IMR-90 (cell line): ENCODE measurements around the gene SEMA4F. TPM values are rescaled to one million over a fixed set of nuclear protein-coding genes. Genes with fewer than 3 reads are reported as not detected.

Source experiments
- ATAC-seq: fragments of 200-7000 bp; cut with Tn5 transposase; 2 replicates; pipeline ENCODE4 v1.9.1; 2020; ENCODE audit warnings: low read depth, mild to moderate bottlenecking, moderate library complexity
- BruUV-seq: library from RNA; stranded (reverse); fragments of 400-500 nt; replicated peaks from 2 replicates; lab custom pipeline; 2021; lab: Mats Ljungman, UMichigan
- CTCF ChIA-PET: fragments of 300-600 bp; formaldehyde crosslinking; extraction: SDS; loops from one replicate; lab custom pipeline; 2021; ENCODE audit warnings: antibody characterized with exemption; lab: Yijun Ruan, JAX
- POLR2A ChIA-PET: fragments of 300-600 bp; sonication (Branson Sonifier 250); formaldehyde crosslinking; loops from one replicate; lab custom pipeline; 2022; ENCODE audit warnings: antibody characterized with exemption; ENCODE audit not compliant: unreplicated experiment; lab: Charles Lee
- DNase-seq: peaks from one replicate; pipeline ENCODE4 v3.0.0; 2013
- H2AFZ ChIP-seq: replicated peaks from 2 replicates; pipeline ENCODE3; 2013; ENCODE audit warnings: low read length, mild to moderate bottlenecking; ENCODE audit not compliant: poor library complexity
- H2AK5ac ChIP-seq: 2 replicates; pipeline ENCODE4 v1.6.1; 2013; ENCODE audit warnings: low read depth, low read length, inconsistent platforms
- H2AK9ac ChIP-seq: replicated peaks from 2 replicates; pipeline ENCODE3; 2013; ENCODE audit warnings: mild to moderate bottlenecking, low read depth, low read length, moderate library complexity; ENCODE audit not compliant: poor library complexity
- H2BK120ac ChIP-seq: 2 replicates; pipeline ENCODE4 v1.6.1; 2013; ENCODE audit warnings: low read depth, low read length, inconsistent platforms
- H2BK15ac ChIP-seq: 3 replicates; pipeline ENCODE4 v1.6.1; 2013; ENCODE audit warnings: low read depth, low read length, inconsistent platforms
- H2BK20ac ChIP-seq: 2 replicates; pipeline ENCODE4 v1.6.1; 2013; ENCODE audit warnings: low read depth, mild to moderate bottlenecking, inconsistent platforms, low read length, moderate library complexity
- H2BK5ac ChIP-seq: 2 replicates; pipeline ENCODE4 v1.6.1; 2013; ENCODE audit warnings: mild to moderate bottlenecking, low read depth, low read length, inconsistent platforms; ENCODE audit not compliant: poor library complexity, severe bottlenecking
- H3K14ac ChIP-seq: replicated peaks from 2 replicates; pipeline ENCODE4 v1.6.1; 2013; ENCODE audit warnings: low read depth, low read length, inconsistent platforms
- H3K18ac ChIP-seq: 2 replicates; pipeline ENCODE4 v1.6.1; 2013; ENCODE audit warnings: low read depth, low read length, control low read depth
- H3K23ac ChIP-seq: 2 replicates; pipeline ENCODE4 v1.6.1; 2013; ENCODE audit warnings: low read depth, low read length, inconsistent platforms
- H3K27ac ChIP-seq: 2 replicates; pipeline ENCODE4 v1.5.1; 2013; ENCODE audit warnings: mild to moderate bottlenecking, control low read depth, low read length; ENCODE audit not compliant: insufficient read depth
- H3K27me3 ChIP-seq: 2 replicates; pipeline ENCODE4 v1.6.1; 2013; ENCODE audit warnings: low read length; ENCODE audit not compliant: control insufficient read depth, insufficient read depth
- H3K36me3 ChIP-seq: 2 replicates; pipeline ENCODE4 v1.6.1; 2013; ENCODE audit warnings: low read length, mixed read lengths; ENCODE audit not compliant: control insufficient read depth, insufficient read depth
- H3K4ac ChIP-seq: 2 replicates; pipeline ENCODE4 v1.6.1; 2013; ENCODE audit warnings: low read depth, low read length, inconsistent platforms
- H3K4me1 ChIP-seq: 2 replicates; pipeline ENCODE4 v1.6.1; 2013; ENCODE audit warnings: low read length, mixed read lengths; ENCODE audit not compliant: control insufficient read depth, insufficient read depth
- H3K4me2 ChIP-seq: 2 replicates; pipeline ENCODE4 v1.6.1; 2013; ENCODE audit warnings: low read depth, mild to moderate bottlenecking, control low read depth, low read length, moderate library complexity
- H3K4me3 ChIP-seq: 2 replicates; pipeline ENCODE4 v1.5.1; 2013; ENCODE audit warnings: low read depth, mild to moderate bottlenecking, control low read depth, low read length, moderate library complexity; ENCODE audit not compliant: insufficient read depth
- H3K56ac ChIP-seq: 2 replicates; pipeline ENCODE4 v1.6.1; 2013; ENCODE audit warnings: low read length, inconsistent platforms; ENCODE audit not compliant: insufficient read depth; ENCODE audit errors: extremely low read depth
- H3K79me1 ChIP-seq, 2 experiments: 2 replicates each; pipeline ENCODE4 v1.6.1; 2013; ENCODE audit warnings: low read length in 2 of 2, inconsistent platforms in 1 of 2, low read depth in 1 of 2
- H3K9ac ChIP-seq: 2 replicates; pipeline ENCODE4 v1.6.1; 2013; ENCODE audit warnings: low read depth, low read length, control low read depth
- H3K9me1 ChIP-seq: 2 replicates; pipeline ENCODE4 v1.6.1; 2013; ENCODE audit warnings: low read length, inconsistent platforms; ENCODE audit not compliant: insufficient read depth
- H3K9me3 ChIP-seq: 2 replicates; pipeline ENCODE4 v1.6.1; 2013; ENCODE audit warnings: low read length; ENCODE audit not compliant: control insufficient read depth, insufficient read depth
- H4K20me1 ChIP-seq: 2 replicates; pipeline ENCODE4 v1.6.1; 2013; ENCODE audit warnings: low read length, inconsistent platforms; ENCODE audit not compliant: insufficient read depth
- H4K5ac ChIP-seq: 2 replicates; pipeline ENCODE4 v1.6.1; 2013; ENCODE audit warnings: mild to moderate bottlenecking, low read depth, low read length, control low read depth
- H4K8ac ChIP-seq, 2 experiments: 2 replicates each; pipeline ENCODE4 v1.6.1; 2013; ENCODE audit warnings: low read depth in 2 of 2, low read length in 2 of 2, control low read depth in 1 of 2, inconsistent platforms in 1 of 2
- H4K91ac ChIP-seq: 2 replicates; pipeline ENCODE4 v1.6.1; 2013; ENCODE audit warnings: low read depth, low read length, inconsistent platforms; ENCODE audit not compliant: insufficient read depth
- BHLHE40 ChIP-seq: fragments of 150-350 bp; IDR thresholded peaks from 2 replicates; pipeline ENCODE4 v1.6.1; 2016; ENCODE audit warnings: mild to moderate bottlenecking, low read depth, low read length
- CEBPB ChIP-seq: IDR thresholded peaks from 2 replicates; pipeline ENCODE4 v1.6.1; 2012; ENCODE audit warnings: low read depth, low read length, improper control_type of control experiment
- CHD1 ChIP-seq: IDR thresholded peaks from 2 replicates; pipeline ENCODE4 v1.6.1; 2012; ENCODE audit warnings: low read depth, low read length, improper control_type of control experiment
- CTCF ChIP-seq: conservative IDR thresholded peaks from 2 replicates; pipeline ENCODE4 v1.5.1; 2012; ENCODE audit warnings: mild to moderate bottlenecking, low read depth, low read length, improper control_type of control experiment
- ELK1 ChIP-seq: fragments of 150-350 bp; IDR thresholded peaks from 2 replicates; pipeline ENCODE4 v1.6.1; 2016; ENCODE audit warnings: low read depth, mild to moderate bottlenecking, low read length, moderate library complexity, borderline replicate concordance
- FOS ChIP-seq: fragments of 150-350 bp; IDR thresholded peaks from 2 replicates; pipeline ENCODE4 v1.6.1; 2016; ENCODE audit warnings: low read depth, low read length
- MAFK ChIP-seq: IDR thresholded peaks from 2 replicates; pipeline ENCODE4 v1.6.1; 2012; ENCODE audit warnings: low read depth, low read length, improper control_type of control experiment
- MAZ ChIP-seq: IDR thresholded peaks from 2 replicates; pipeline ENCODE4 v1.6.1; 2012; ENCODE audit warnings: low read depth, mild to moderate bottlenecking, low read length, improper control_type of control experiment, moderate library complexity, borderline replicate concordance
- MXI1 ChIP-seq: IDR thresholded peaks from 2 replicates; pipeline ENCODE4 v1.6.1; 2012; ENCODE audit warnings: low read depth, mild to moderate bottlenecking, low read length, moderate library complexity, borderline replicate concordance
- NFE2L2 ChIP-seq: fragments of 150-350 bp; IDR thresholded peaks from 2 replicates; pipeline ENCODE4 v1.6.1; 2016; ENCODE audit warnings: low read depth, mild to moderate bottlenecking, low read length
- POLR2A ChIP-seq: IDR thresholded peaks from 2 replicates; pipeline ENCODE4 v1.6.1; 2012; ENCODE audit warnings: mild to moderate bottlenecking, low read depth, low read length
- RCOR1 ChIP-seq: IDR thresholded peaks from 2 replicates; pipeline ENCODE4 v1.6.1; 2012; ENCODE audit warnings: mild to moderate bottlenecking, low read length, improper control_type of control experiment; ENCODE audit not compliant: insufficient replicate concordance
- RFX5 ChIP-seq: IDR thresholded peaks from 2 replicates; pipeline ENCODE4 v1.8.0; 2012; ENCODE audit warnings: low read depth, mild to moderate bottlenecking, low read length, moderate library complexity
- SMC3 ChIP-seq: fragments of 150-350 bp; IDR thresholded peaks from 2 replicates; pipeline ENCODE4 v1.6.1; 2016; ENCODE audit warnings: low read depth, mild to moderate bottlenecking, antibody characterized with exemption, low read length, moderate library complexity
- USF2 ChIP-seq: fragments of 150-350 bp; IDR thresholded peaks from 2 replicates; pipeline ENCODE4 v1.6.1; 2017; ENCODE audit warnings: mild to moderate bottlenecking, antibody characterized with exemption, low read length, low read depth
- WGBS, 2 experiments: methylation state at CpG; one replicate each; pipeline versions ENCODE4 v1.1.5 to v1.1.7; 2013; ENCODE audit warnings: missing lambda C conversion rate in 2 of 2; ENCODE audit not compliant: insufficient read length in 1 of 2; ENCODE audit errors: extremely low coverage in 2 of 2; 5-methylcytosine and 5-hydroxymethylcytosine counted together
- dilution Hi-C: fragments of 300-500 bp; cut with HindIII; formaldehyde crosslinking; loops from one replicate; pipeline ENCODE4 v1.14.3; 2018; ENCODE audit warnings: low sequenced_read_pairs; ENCODE audit not compliant: unreplicated experiment
- in situ Hi-C: fragments of 300-500 bp; cut with MboI; formaldehyde crosslinking; loops from 3 replicates; pipeline ENCODE4 v1.14.3; 2019; ENCODE audit warnings: low sequenced_read_pairs, inconsistent platforms, mixed read lengths
- intact Hi-C: fragments of 100-400 bp; cut with micrococcal nuclease; formaldehyde crosslinking; loops from 2 replicates; pipeline ENCODE4 v1.10.0; 2022
- polyA plus RNA-seq, 3 experiments: library from polyadenylated mRNA; depleted of rRNA; stranded (reverse); fragments of >200 nt; gene quantifications; 2 replicates each; pipeline ENCODE4 v1.2.3, GENCODE V29; 2012; ENCODE audit warnings: low replicate concordance in 1 of 3
- total RNA-seq: library from RNA; depleted of rRNA; stranded (reverse); fragments of >200 nt; gene quantifications from 2 replicates; pipeline ENCODE4 v1.2.3, GENCODE V29; 2012

Gene SEMA4F
- total and polyA plus RNA-seq, 2 of the 4 experiments (the other 2 are of a cell fraction) = 4.7 to 7.5 TPM

GRCh38 chr2:74696829-74697228 is 42.8 kb downstream of the SEMA4F start:
- H4K8ac ChIP-seq = peak overlapping the region; percentile 13 to 14; a peak in 3 of 4 replicates
- H3K9me3 ChIP-seq = no peaks in the 10 kb centered on the region
- peak overlapping the region; percentile 77 for H4K5ac ChIP-seq
- peak overlapping the region; percentile 27 for H2AK5ac ChIP-seq
- peaks cover 18% of the 10 kb centered on the region for H3K4me1 ChIP-seq
- peaks cover 2% of the 10 kb centered on the region; the same call in 1 of the 2 replicates for H3K27me3 ChIP-seq
- H2BK15ac ChIP-seq = peak overlapping the region; percentile 3; the same call in 1 of the 3 replicates
- H3K4me3 ChIP-seq = no peak overlapping the region
- no peak overlapping the region for H3K56ac ChIP-seq
- DNase-seq (peak; percentile 94), ATAC-seq (peak; percentile 74)
- H3K18ac ChIP-seq = peak overlapping the region; percentile 90
- H3K9ac ChIP-seq = no peak overlapping the region
- no TSS peak for BruUV-seq
- no CpG with 5 or more reads among the region's 2 CpGs for WGBS, 2 experiments
- peak overlapping the region; percentile 53 for H2BK20ac ChIP-seq
- peak overlapping the region; percentile 63 for H2BK120ac ChIP-seq
- H2BK5ac ChIP-seq = peak overlapping the region; percentile 18
- H3K9me1 ChIP-seq = no peaks in the 10 kb centered on the region; the same call in 1 of the 2 replicates
- peak overlapping the region; percentile 36; the same call in 1 of the 2 replicates for H3K4ac ChIP-seq
- ChIA-PET POLR2A (no interaction called here), CTCF (interaction anchor here (1.0 kb wide), 1 partner anchor 179 kb away, joined by 3 read pairs; no protein-coding TSS in a partner anchor)
- H3K14ac ChIP-seq = peak overlapping the region; percentile 14; the same call in 1 of the 2 replicates
- in situ Hi-C loops (loop anchor here (25.0 kb wide), 2 partner anchors 715 to 915 kb away; no protein-coding TSS in a partner anchor), dilution Hi-C loops (no loop called here), intact Hi-C loops (loop anchor here (5.0 to 10.0 kb wide), 2 partner anchors 140 to 368 kb away; no protein-coding TSS in a partner anchor)
- peak overlapping the region; percentile 93; the same call in 1 of the 2 replicates for H3K27ac ChIP-seq
- H2AK9ac ChIP-seq = no peak overlapping the region
- H3K79me1 ChIP-seq = no peaks in the 10 kb centered on the region
- no peak overlapping the region for H2AFZ ChIP-seq
- peak overlapping the region; percentile 10 for H3K23ac ChIP-seq
- H3K36me3 ChIP-seq = no peaks in the 10 kb centered on the region
- H3K4me2 ChIP-seq = peak overlapping the region; percentile 3; the same call in 1 of the 2 replicates
- H4K91ac ChIP-seq = peak overlapping the region; percentile 2; the same call in 1 of the 2 replicates
- H4K20me1 ChIP-seq = no peaks in the 10 kb centered on the region
- TF ChIP-seq CHD1 (no peak), MAFK (no peak), BHLHE40 (no peak), RFX5 (no peak), MXI1 (no peak), NFE2L2 (no peak), USF2 (no peak), ELK1 (no peak), CTCF (no peak), MAZ (no peak), POLR2A (no peak), FOS (peak; percentile 34; the same call in 1 of the 2 replicates), CEBPB (peak; percentile 59), RCOR1 (no peak), SMC3 (no peak)
